H1 (cell line): Measurements from ENCODE around the gene MSANTD4. TPM values are rescaled to one million over a fixed set of nuclear protein-coding genes. Genes with fewer than 3 reads are reported as not detected.

Experiments used
- CTCF ChIA-PET: fragments of 300-600 bp; sonication (Branson Sonifier 250); formaldehyde crosslinking; loops from one replicate; lab custom pipeline; 2021; ENCODE audit not compliant: partially characterized antibody; lab: Charles Lee
- POLR2A ChIA-PET: fragments of 300-600 bp; sonication (Branson Sonifier 250); formaldehyde crosslinking; loops from one replicate; lab custom pipeline; 2021; ENCODE audit warnings: inconsistent platforms; ENCODE audit not compliant: partially characterized antibody; lab: Charles Lee
- DNase-seq, 2 experiments: peaks; one replicate each; pipeline versions ENCODE4 v3.0.0 to v3.0.0-alpha.2; 2010 to 2022; ENCODE audit warnings: low spot score in 2 of 2, low read depth in 1 of 2, mixed read lengths in 1 of 2
- FAIRE-seq: peaks from 2 replicates; lab custom pipeline; 2011; peaks lifted over from hg19 to GRCh38; lab: Jason Lieb, UNC
- H2AFZ ChIP-seq: 2 replicates; pipeline ENCODE4 v1.8.1; 2012; ENCODE audit warnings: low read length, inconsistent platforms
- H2AK5ac ChIP-seq: 2 replicates; pipeline ENCODE4 v1.6.1; 2013; ENCODE audit warnings: low read depth, low read length
- H2BK120ac ChIP-seq: replicated peaks from 2 replicates; pipeline ENCODE3; 2013; ENCODE audit warnings: low read depth, low read length, inconsistent platforms
- H2BK12ac ChIP-seq: 2 replicates; pipeline ENCODE4 v1.6.1; 2013; ENCODE audit warnings: low read depth, low read length
- H2BK15ac ChIP-seq: 2 replicates; pipeline ENCODE4 v1.6.1; 2013; ENCODE audit warnings: low read length
- H2BK20ac ChIP-seq: 2 replicates; pipeline ENCODE4 v1.6.1; 2013; ENCODE audit warnings: low read length
- H2BK5ac ChIP-seq: 2 replicates; pipeline ENCODE4 v1.6.1; 2013; ENCODE audit warnings: low read depth, low read length
- H3K14ac ChIP-seq: 2 replicates; pipeline ENCODE4 v1.6.1; 2013; ENCODE audit warnings: inconsistent platforms; ENCODE audit not compliant: insufficient read length
- H3K18ac ChIP-seq: 2 replicates; pipeline ENCODE4 v1.6.1; 2013; ENCODE audit warnings: low read length; ENCODE audit errors: extremely low read depth
- H3K23ac ChIP-seq: 2 replicates; pipeline ENCODE4 v1.6.1; 2013; ENCODE audit warnings: inconsistent platforms; ENCODE audit not compliant: insufficient read length
- H3K23me2 ChIP-seq: 2 replicates; pipeline ENCODE4 v1.6.1; 2013; ENCODE audit warnings: low read depth, low read length
- H3K27ac ChIP-seq: 2 replicates; pipeline ENCODE4 v1.6.1; 2011; ENCODE audit warnings: low read depth, low read length, inconsistent platforms
- H3K27me3 ChIP-seq, 4 experiments: replicated peaks in 1 of 4; 1 replicate in 1 of 4; 2 replicates in 3 of 4; pipeline versions ENCODE4 v1.6.1 to v1.8.1; 2011 to 2013; ENCODE audit warnings: low read length in 3 of 4, mild to moderate bottlenecking in 3 of 4, inconsistent platforms in 2 of 4, mixed read lengths in 2 of 4, moderate library complexity in 1 of 4; ENCODE audit not compliant: control insufficient read depth in 3 of 4, insufficient read depth in 3 of 4; ENCODE audit errors: extremely low read depth in 1 of 4
- H3K36me3 ChIP-seq, 4 experiments: 2 replicates each; pipeline versions ENCODE4 v1.6.1 to v1.8.1; 2011 to 2013; ENCODE audit warnings: mild to moderate bottlenecking in 4 of 4, low read length in 3 of 4, moderate library complexity in 2 of 4, control low read depth in 1 of 4, inconsistent platforms in 1 of 4; ENCODE audit not compliant: insufficient read depth in 4 of 4, control insufficient read depth in 2 of 4
- H3K4ac ChIP-seq: replicated peaks from 2 replicates; pipeline ENCODE3; 2013; ENCODE audit warnings: low read length, low read depth, mixed read lengths, inconsistent platforms; ENCODE audit not compliant: insufficient read length
- H3K4me1 ChIP-seq, 4 experiments: replicated peaks in 1 of 4; 1 replicate in 1 of 4; 2 replicates in 3 of 4; pipeline versions ENCODE4 v1.6.1 to v1.8.1; 2011 to 2013; ENCODE audit warnings: low read length in 3 of 4, inconsistent platforms in 2 of 4, mixed read lengths in 1 of 4; ENCODE audit not compliant: insufficient read depth in 4 of 4, control insufficient read depth in 3 of 4
- H3K4me2 ChIP-seq, 2 experiments: 2 replicates each; pipeline versions ENCODE4 v1.6.1 to v1.8.1; 2011 to 2013; ENCODE audit warnings: low read depth in 2 of 2, low read length in 2 of 2, control low read depth in 1 of 2, inconsistent platforms in 1 of 2, mild to moderate bottlenecking in 1 of 2; ENCODE audit not compliant: insufficient read depth in 1 of 2
- H3K4me3 ChIP-seq, 4 experiments: fragments of 200-600, 300-600 bp in 1 of 4; sonication (generic), shearing (Covaris generic), sonication (Bioruptor Twin) in 1 of 4; 2 replicates each; pipeline versions ENCODE4 v1.5.1 to v1.8.1; 2011 to 2016; ENCODE audit warnings: low read length in 4 of 4, low read depth in 3 of 4, control low read depth in 2 of 4, inconsistent platforms in 2 of 4, mild to moderate bottlenecking in 2 of 4, mixed read lengths in 1 of 4, moderate library complexity in 1 of 4; ENCODE audit not compliant: insufficient read depth in 2 of 4; ENCODE audit errors: extremely low read depth in 1 of 4
- H3K56ac ChIP-seq: replicated peaks from 2 replicates; pipeline ENCODE3; 2013; ENCODE audit warnings: low read depth, mild to moderate bottlenecking, mixed read lengths, low read length, inconsistent platforms; ENCODE audit not compliant: insufficient read length
- H3K79me1 ChIP-seq: 2 replicates; pipeline ENCODE4 v1.6.1; 2013; ENCODE audit warnings: low read depth, low read length, control low read depth
- H3K79me2 ChIP-seq, 2 experiments: 2 replicates each; pipeline versions ENCODE4 v1.6.1 to v1.8.1; 2012 to 2013; ENCODE audit warnings: low read length in 2 of 2, mild to moderate bottlenecking in 2 of 2, inconsistent platforms in 1 of 2; ENCODE audit not compliant: insufficient read depth in 2 of 2, control insufficient read depth in 1 of 2
- H3K9ac ChIP-seq, 4 experiments: replicated peaks in 1 of 4; 1 replicate in 1 of 4; 2 replicates in 3 of 4; pipeline versions ENCODE4 v1.6.1 to v1.8.1; 2011 to 2013; ENCODE audit warnings: low read depth in 3 of 4, low read length in 3 of 4, control low read depth in 2 of 4, mild to moderate bottlenecking in 2 of 4, moderate library complexity in 2 of 4, inconsistent platforms in 1 of 4; ENCODE audit errors: extremely low read depth in 1 of 4
- H3K9me3 ChIP-seq, 2 experiments: 2 replicates each; pipeline versions ENCODE4 v1.6.1 to v1.8.1; 2012 to 2013; ENCODE audit warnings: mild to moderate bottlenecking in 2 of 2, moderate library complexity in 2 of 2, control low read depth in 1 of 2, inconsistent platforms in 1 of 2, low read depth in 1 of 2, low read length in 1 of 2, mixed read lengths in 1 of 2; ENCODE audit not compliant: insufficient read depth in 2 of 2
- H4K20me1 ChIP-seq, 2 experiments: replicated peaks in 1 of 2; 2 replicates each; pipeline versions ENCODE3 to v1.8.1; 2011 to 2013; ENCODE audit warnings: inconsistent platforms in 2 of 2, low read length in 2 of 2, mild to moderate bottlenecking in 1 of 2; ENCODE audit not compliant: insufficient read depth in 2 of 2, control insufficient read depth in 1 of 2
- H4K5ac ChIP-seq: 2 replicates; pipeline ENCODE4 v1.6.1; 2013; ENCODE audit warnings: low read length, low read depth, mixed read lengths, inconsistent platforms; ENCODE audit not compliant: insufficient read length
- H4K8ac ChIP-seq: 2 replicates; pipeline ENCODE4 v1.8.0; 2013; ENCODE audit warnings: mild to moderate bottlenecking, moderate library complexity, low read length, inconsistent platforms; ENCODE audit not compliant: insufficient read depth; ENCODE audit errors: extremely low read depth
- H4K91ac ChIP-seq: replicated peaks from 2 replicates; pipeline ENCODE3; 2013; ENCODE audit warnings: low read length, mixed read lengths, inconsistent platforms; ENCODE audit not compliant: insufficient read length
- NRF1 ChIP-seq: IDR thresholded peaks from 2 replicates; pipeline ENCODE4 v1.6.1; 2011; ENCODE audit warnings: mild to moderate bottlenecking, low read depth, low read length, improper control_type of control experiment
- TEAD4 ChIP-seq: IDR thresholded peaks from 2 replicates; pipeline ENCODE4 v1.6.1; 2012; ENCODE audit warnings: low read depth, low read length, inconsistent platforms, mixed read lengths
- WGBS, 2 experiments: shearing (Covaris generic) in 1 of 2; methylation state at CpG; one replicate each; pipeline versions ENCODE4 v1.1.6 to v1.1.7; 2013 to 2015; ENCODE audit warnings: low lambda C conversion rate in 2 of 2, mixed read lengths in 2 of 2, inconsistent platforms in 1 of 2, low coverage in 1 of 2, missing lambda C conversion rate in 1 of 2; ENCODE audit not compliant: insufficient replicate concordance in 2 of 2, insufficient coverage in 1 of 2, insufficient read length in 1 of 2; ENCODE audit errors: extremely low coverage in 1 of 2, missing lambda C conversion rate in 1 of 2; 5-methylcytosine and 5-hydroxymethylcytosine counted together
- polyA plus RNA-seq, 7 experiments: library from polyadenylated mRNA; depleted of rRNA in 3 of 7; stranded (reverse) in 5 of 7; unstranded in 2 of 7; fragments of >200 nt in 5 of 7; fragments of 200-250 nt in 2 of 7; gene quantifications; 1 replicate in 5 of 7; 2 replicates in 1 of 7; 4 replicates in 1 of 7; pipeline versions ENCODE4 v1.2.1 to v1.2.3, GENCODE V29; 2011 to 2013; ENCODE audit warnings: missing spikeins in 2 of 7, mixed read lengths in 2 of 7
- total RNA-seq: library from RNA; stranded (reverse); fragmentation: NEBNext Ultra II Directional; extraction: Animal tissue kit (Norgen Biotek cat#: 25700); gene quantifications from 2 replicates; pipeline ENCODE4 v1.2.1, GENCODE V29; 2021
- TF ChIP-seq, protein P1 (sequence below), 3 experiments: IDR thresholded peaks; 1 replicate in 2 of 3; 2 replicates in 1 of 3; pipeline versions ENCODE4 v1.5.1 to v1.6.1; 2011; ENCODE audit warnings: low read length in 3 of 3, mild to moderate bottlenecking in 3 of 3, inconsistent platforms in 2 of 3, low read depth in 1 of 3, moderate library complexity in 1 of 3; ENCODE audit not compliant: insufficient read depth in 1 of 3; ENCODE audit errors: control extremely low read depth in 1 of 3

Gene MSANTD4
- total and polyA plus RNA-seq, 2 of the 8 experiments (the other 6 are each of a cell fraction or from before 2014, with no cell fraction given) = 5.1 to 21.9 TPM

DNA sequence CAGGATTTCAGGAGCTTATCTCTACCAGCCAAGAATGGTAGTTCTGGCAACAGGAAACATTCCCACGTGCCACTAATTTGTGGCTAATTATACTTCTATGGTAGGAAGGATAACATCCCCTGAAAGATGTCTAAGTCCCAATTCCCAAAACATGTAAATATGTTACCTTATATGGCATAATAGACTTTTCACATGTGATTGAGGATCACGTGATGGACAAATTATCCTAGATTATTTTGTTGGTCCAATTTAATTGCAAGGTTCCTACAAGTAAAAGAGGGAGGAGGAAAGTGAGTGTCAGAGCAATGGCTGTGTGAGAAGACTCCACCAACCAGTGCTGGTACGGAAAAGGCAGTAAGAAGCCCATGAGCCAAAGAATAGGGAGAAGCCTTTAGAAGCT is 9.9 kb upstream of the MSANTD4 start:
- CTCF ChIA-PET = no interaction called here
- H2BK15ac ChIP-seq = no peak overlapping the region

More for the DNA sequence above, 9.9 kb upstream of the MSANTD4 start:
- no peak overlapping the region for H2BK5ac ChIP-seq
- no peak overlapping the region for H3K27ac ChIP-seq
- no peaks in the 10 kb centered on the region for H3K23me2 ChIP-seq
- no peak overlapping the region for H3K4me2 ChIP-seq
- no peaks in the 10 kb centered on the region for H3K79me1 ChIP-seq
- H3K9me3 ChIP-seq = no peaks in the 10 kb centered on the region
- WGBS, 2 experiments = 87% methylated on average over 3 of the region's 3 CpGs; no CpG with 5 or more reads in 1 of the 2 experiments
- no peak overlapping the region for H4K8ac ChIP-seq
- no peak overlapping the region for H3K56ac ChIP-seq
- H3K23ac ChIP-seq = no peak overlapping the region
- FAIRE-seq = no peak
- H3K9ac ChIP-seq = no peak overlapping the region
- POLR2A ChIA-PET = no interaction called here
- H4K5ac ChIP-seq = no peak overlapping the region
- H3K14ac ChIP-seq = no peak overlapping the region
- H2BK120ac ChIP-seq = no peak overlapping the region
- TF ChIP-seq TEAD4 (no peak), NRF1 (no peak)
- TF ChIP-seq, protein P1, sequence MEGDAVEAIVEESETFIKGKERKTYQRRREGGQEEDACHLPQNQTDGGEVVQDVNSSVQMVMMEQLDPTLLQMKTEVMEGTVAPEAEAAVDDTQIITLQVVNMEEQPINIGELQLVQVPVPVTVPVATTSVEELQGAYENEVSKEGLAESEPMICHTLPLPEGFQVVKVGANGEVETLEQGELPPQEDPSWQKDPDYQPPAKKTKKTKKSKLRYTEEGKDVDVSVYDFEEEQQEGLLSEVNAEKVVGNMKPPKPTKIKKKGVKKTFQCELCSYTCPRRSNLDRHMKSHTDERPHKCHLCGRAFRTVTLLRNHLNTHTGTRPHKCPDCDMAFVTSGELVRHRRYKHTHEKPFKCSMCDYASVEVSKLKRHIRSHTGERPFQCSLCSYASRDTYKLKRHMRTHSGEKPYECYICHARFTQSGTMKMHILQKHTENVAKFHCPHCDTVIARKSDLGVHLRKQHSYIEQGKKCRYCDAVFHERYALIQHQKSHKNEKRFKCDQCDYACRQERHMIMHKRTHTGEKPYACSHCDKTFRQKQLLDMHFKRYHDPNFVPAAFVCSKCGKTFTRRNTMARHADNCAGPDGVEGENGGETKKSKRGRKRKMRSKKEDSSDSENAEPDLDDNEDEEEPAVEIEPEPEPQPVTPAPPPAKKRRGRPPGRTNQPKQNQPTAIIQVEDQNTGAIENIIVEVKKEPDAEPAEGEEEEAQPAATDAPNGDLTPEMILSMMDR (IDR thresholded peaks at IDR 0.05; ENCODE audit: control extremely low read depth in 1 of 3, insufficient read depth in 1 of 3, low read depth in 1 of 3, low read length in 3 of 3) = no peak
- TF ChIP-seq, all 59 proteins: peak for 0
- Histone ChIP-seq H3K18ac (no peak overlapping the region), H3K4ac (no peak overlapping the region), H3K4me3 (no peak overlapping the region), H2AK5ac (no peak overlapping the region), H2BK20ac (no peak overlapping the region), H4K20me1 (no peaks in the 10 kb centered on the region), H4K91ac (no peak overlapping the region), H2AFZ (no peak overlapping the region), H3K36me3 (no peaks in the 10 kb centered on the region), H3K4me1 (no peaks in the 10 kb centered on the region), H3K79me2 (no peaks in the 10 kb centered on the region), H3K27me3 (peaks cover 0 to 1% (median 0%) of the 10 kb centered on the region in 4 experiments; a peak in 1 of 7 replicates), H2BK12ac (no peak overlapping the region)
- no peak for DNase-seq
